Motor neuron (in vitro differentiated cells): ENCODE measurements around the gene PKM. TPM values are rescaled to one million over a fixed set of nuclear protein-coding genes. Genes with fewer than 3 reads are reported as not detected.

ENCODE experiments used
- ATAC-seq, 8 experiments: fragments of 200-7000 bp; cut with Tn5 transposase; replicated peaks in 6 of 8; 2 replicates each; pipeline ENCODE4 v1.8.0; 2021; ENCODE audit warnings: mild to moderate bottlenecking in 8 of 8, moderate library complexity in 8 of 8
- H3K27ac ChIP-seq, 2 donors: fragments of 250-450 bp; sonication (Bioruptor Pico); 2 replicates each; pipeline ENCODE4 v1.9.0; 2021; ENCODE audit warnings: antibody characterized with exemption in 2 of 2, mild to moderate bottlenecking in 2 of 2, moderate library complexity in 1 of 2
- H3K4me1 ChIP-seq, 2 donors: fragments of 250-450 bp; sonication (Bioruptor Pico); replicated peaks in 1 of 2; 2 replicates each; pipeline ENCODE4 v1.6.1; 2021; ENCODE audit warnings: antibody characterized with exemption in 2 of 2, mild to moderate bottlenecking in 2 of 2, moderate library complexity in 1 of 2
- H3K4me3 ChIP-seq, 5 donors: fragments of 250-450 bp; sonication (Bioruptor Pico); 2 replicates each; pipeline ENCODE4 v1.9.0; 2021; ENCODE audit warnings: antibody characterized with exemption in 5 of 5, mild to moderate bottlenecking in 5 of 5, moderate library complexity in 4 of 5
- WGBS, 10 experiments: fragments of 450-650 bp; shearing (Covaris generic); methylation state at CpG; one replicate each; pipeline ENCODE4 v1.0.0; 2022; 5-methylcytosine and 5-hydroxymethylcytosine counted together
- in situ Hi-C, 9 experiments: fragments of 400-800 bp; cut with MboI; loops; one replicate each; pipeline ENCODE4 v1.15.0; 2021; ENCODE audit warnings: low sequenced_read_pairs in 9 of 9, low pct_unique_long_range_greater_than_20kb in 2 of 9; ENCODE audit not compliant: unreplicated experiment in 9 of 9
- total RNA-seq, 8 experiments: library from RNA; unstranded; fragments of 300-600 nt; gene quantifications; 2 replicates each; pipeline versions ENCODE4 v1.2.3 to v1.2.4, GENCODE V29; 2022

PKM gene
- total RNA-seq, 8 experiments from 2014 or later: 522 to 1,171 (median 600) TPM

DNA sequence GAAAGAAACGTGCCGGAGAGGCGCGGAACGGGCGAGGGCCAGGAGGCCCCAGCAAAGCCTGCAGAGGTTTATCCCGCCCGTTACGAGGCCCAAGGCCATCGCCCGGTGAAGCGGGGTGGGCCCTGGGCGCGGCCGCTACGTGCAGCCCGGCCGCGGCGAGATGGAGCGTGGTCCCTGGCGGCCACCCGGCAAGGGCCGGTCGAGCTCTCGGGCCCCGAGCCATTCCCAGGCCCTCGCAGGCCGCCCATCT is 1.1 kb downstream of the PKM start:
- 0 to 2% (median 0%) methylated on average over 3 to 11 of the region's 29 CpGs; no CpG with 5 or more reads in 7 of the 10 experiments for WGBS, 10 experiments
- Histone ChIP-seq H3K4me1 (peaks cover 22 to 36% of the 10 kb centered on the region in 2 donors), H3K4me3 (peak overlapping the region; percentile 69 to 81 (median 73)), H3K27ac (peak overlapping the region; percentile 89 to 96)
- ATAC-seq: no peak
- in situ Hi-C loops: no loop called here

DNA sequence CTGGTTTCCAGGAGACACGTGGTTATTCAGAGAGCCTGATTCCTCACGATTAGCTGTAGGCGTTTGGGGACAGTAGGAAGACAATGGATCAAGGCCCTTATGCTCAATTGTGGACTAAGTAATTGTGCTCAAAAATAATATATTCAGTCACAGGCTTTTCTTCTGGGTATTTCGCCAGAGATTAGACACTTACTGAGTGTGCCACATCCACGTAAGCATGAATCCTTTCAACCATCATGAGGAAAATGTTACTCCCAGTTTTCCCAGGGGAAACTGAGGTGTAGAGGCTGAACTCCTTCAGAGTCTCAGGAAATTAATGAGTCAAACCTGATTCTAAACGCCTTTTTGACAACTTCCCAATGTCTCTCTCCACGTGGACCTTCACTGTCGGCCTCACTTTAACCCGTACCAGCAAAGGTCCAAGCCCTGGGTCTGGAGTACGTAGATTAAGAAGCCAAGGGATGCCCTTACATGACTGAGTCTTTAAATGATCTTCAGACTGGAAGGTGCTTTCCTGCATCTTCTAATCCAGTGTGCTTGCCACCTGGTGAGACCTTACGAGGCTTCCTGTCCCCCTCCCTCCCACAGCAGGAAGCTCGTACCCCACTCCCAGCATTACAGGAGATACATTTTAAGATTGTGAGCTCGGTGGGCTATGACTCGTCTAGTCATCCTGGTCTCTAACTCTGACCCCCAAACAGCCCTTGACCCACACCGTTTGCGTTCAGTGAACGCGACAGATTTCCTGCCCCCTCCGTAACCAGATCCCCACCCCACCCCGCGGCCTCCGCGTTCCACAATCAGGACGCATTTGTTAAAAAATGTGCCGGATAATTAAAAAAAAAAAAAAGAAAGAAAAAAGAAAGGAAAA is 1.7 kb downstream of the PKM start:
- peaks cover 22 to 38% of the 10 kb centered on the region in 2 donors for H3K4me1 ChIP-seq
- peak overlapping the region; percentile 89 to 96 for H3K27ac ChIP-seq
- 0 to 10% (median 5%) methylated on average over 2 to 11 of the region's 25 CpGs; no CpG with 5 or more reads in 1 of the 10 experiments for WGBS, 10 experiments
- no peak for ATAC-seq
- H3K4me3 ChIP-seq: peak overlapping the region; percentile 69 to 81 (median 73)
- in situ Hi-C loops: no loop called here

DNA sequence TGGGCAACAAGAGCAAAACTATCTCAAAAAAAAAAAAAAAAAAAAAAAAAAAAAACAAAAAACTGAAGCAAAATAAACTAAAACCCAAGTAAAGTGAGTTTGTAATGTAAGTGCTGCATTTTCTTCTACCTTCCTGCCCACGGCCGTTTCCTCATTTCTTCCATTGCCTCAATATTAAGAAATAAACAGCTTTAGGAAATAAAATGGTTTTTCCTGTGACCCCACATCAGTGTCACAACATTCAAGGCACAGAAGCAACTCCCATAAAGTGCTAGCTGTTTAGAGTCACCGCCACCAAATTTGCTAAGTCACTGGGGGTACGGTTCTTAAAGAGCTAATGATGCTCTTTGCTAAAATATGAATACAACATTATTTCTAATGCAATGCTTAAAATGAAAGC is 3.3 kb downstream of the PKM start:
- WGBS, 10 experiments: 8 to 80% (median 58%) methylated on average over 1 to 4 of the region's 4 CpGs
- in situ Hi-C loops: no loop called here
- no peak for ATAC-seq
- Histone ChIP-seq H3K4me1 (peaks cover 26 to 51% of the 10 kb centered on the region in 2 donors), H3K4me3 (peak overlapping the region; percentile 69 to 81 (median 73)), H3K27ac (peak overlapping the region; percentile 89 to 96)

DNA sequence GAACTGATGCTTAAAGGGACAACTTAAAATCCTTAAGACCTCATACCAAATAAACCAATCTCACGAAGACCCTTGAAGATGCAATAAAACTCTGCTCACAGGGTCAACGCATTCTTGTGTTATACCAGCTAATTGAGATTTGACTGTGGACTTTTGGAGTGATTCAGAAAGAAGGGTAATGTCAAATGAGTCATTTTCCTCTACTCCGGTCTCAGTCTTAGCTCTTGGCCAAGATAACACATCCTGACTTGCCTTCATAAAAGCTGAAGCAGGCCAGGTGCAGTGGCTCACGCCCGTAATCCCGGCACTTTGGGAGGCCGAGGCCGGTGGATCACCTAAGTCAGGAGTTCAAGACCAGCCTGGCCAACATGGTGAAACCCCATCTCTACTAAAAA is 3.8 kb downstream of the PKM start:
- Histone ChIP-seq H3K27ac (peak overlapping the region in 1 of 2 donors; percentile 30), H3K4me3 (peak overlapping the region in 3 of 5 donors; percentile 1 to 11 (median 4)), H3K4me1 (peaks cover 26 to 52% of the 10 kb centered on the region in 2 donors)
- in situ Hi-C loops: no loop called here
- 0 to 100% (median 52%) methylated on average over 1 to 4 of the region's 8 CpGs; no CpG with 5 or more reads in 3 of the 10 experiments for WGBS, 10 experiments
- no peak for ATAC-seq

DNA sequence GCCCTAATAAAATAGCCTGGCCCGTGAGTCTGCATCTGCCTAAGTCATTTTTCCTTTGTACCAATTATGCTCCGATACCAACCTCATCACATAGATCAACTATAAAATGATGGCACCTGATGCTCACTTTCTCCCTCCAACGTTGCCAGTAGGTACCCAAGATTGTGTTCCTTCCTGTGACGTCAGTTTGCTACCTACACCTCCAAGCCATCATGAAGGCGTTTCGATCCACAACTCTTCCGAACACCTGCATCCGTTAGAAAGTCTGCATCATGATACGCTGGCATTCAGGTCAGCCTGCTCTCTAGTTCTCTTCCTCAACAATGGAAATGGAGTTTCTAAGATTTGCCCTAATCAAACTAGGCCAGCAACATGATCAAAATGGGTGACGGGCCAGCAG is 7.7 kb downstream of the PKM start:
- Histone ChIP-seq H3K4me1 (peaks cover 29 to 53% of the 10 kb centered on the region in 2 donors), H3K27ac (no peak overlapping the region), H3K4me3 (no peak overlapping the region)
- 67 to 100% (median 94%) methylated on average over 1 to 9 of the region's 10 CpGs for WGBS, 10 experiments
- in situ Hi-C loops: no loop called here
- no peak for ATAC-seq

DNA sequence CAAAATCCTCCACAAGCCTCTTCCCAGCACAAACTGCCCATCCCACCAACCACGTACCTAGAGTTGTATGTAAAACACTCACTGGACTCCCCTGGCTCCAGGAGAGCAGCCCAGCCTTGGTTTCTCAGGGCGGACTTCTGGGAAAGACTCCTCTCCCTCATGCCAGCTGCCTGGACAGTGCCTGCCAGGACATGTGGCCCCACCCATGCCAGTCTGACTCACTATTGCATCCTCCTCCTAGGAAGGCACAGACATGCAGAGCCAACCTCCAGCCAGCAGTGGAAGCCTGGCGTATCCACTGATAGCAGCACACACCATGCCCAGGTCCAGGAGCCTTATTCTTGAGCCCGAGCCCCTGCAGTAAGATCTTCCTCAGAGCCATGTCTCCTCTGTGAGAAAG is 8.6 kb downstream of the PKM start:
- Histone ChIP-seq H3K4me3 (no peak overlapping the region), H3K27ac (no peak overlapping the region), H3K4me1 (peaks cover 28 to 49% of the 10 kb centered on the region in 2 donors)
- in situ Hi-C loops: no loop called here
- WGBS, 10 experiments: 0 to 100% (median 66%) methylated on average over 1 to 3 of the region's 4 CpGs; no CpG with 5 or more reads in 2 of the 10 experiments
- ATAC-seq: peak in 5 of 8 experiments; percentile 9 to 44 (median 21)

DNA sequence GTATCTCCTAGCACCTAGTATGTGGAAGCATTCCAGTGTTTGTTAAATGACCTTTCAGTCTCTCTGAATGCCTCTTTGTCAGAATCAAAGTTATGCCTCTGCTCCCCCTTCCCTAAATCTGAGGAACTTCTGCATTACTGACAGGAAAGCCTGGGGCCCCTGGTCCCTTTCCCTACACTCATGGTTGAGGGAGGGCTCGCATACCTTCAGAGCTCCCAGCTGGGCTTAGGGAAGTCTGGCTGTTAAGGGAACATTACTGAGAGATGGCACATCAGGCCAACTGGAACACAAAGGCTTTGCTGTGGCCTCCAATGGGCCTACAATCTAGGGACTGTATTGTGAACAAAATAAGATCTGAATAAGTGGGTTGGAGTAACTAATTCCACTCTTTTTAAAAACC is 10.3 kb downstream of the PKM start:
- no peak overlapping the region for H3K4me3 ChIP-seq
- WGBS, 10 experiments: 60 to 88% (median 86%) methylated on average over 1 of the region's 1 CpG; no CpG with 5 or more reads in 7 of the 10 experiments
- no peak overlapping the region for H3K27ac ChIP-seq
- peaks cover 11 to 33% of the 10 kb centered on the region in 2 donors for H3K4me1 ChIP-seq
- in situ Hi-C loops: no loop called here
- ATAC-seq: peak in 1 of 8 experiments; percentile 54

DNA sequence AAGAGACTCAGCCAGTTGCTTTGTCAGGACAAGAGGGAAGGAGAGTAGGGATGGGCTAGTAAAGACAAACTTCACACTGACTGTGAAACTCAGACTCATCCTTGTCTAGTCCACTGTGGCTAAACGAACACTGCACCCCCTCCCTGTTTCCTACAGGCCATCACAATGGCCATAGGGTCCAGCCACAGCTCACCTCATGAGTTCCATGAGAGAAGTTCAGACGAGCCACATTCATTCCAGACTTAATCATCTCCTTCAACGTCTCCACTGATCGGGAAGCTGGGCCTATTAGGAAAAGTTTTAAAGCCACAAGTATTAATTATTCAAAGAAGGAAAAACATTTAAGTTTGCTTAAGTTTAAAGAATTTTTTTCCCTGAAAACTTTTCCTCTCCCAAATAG is 13.8 kb downstream of the PKM start:
- no peak for ATAC-seq
- Histone ChIP-seq H3K27ac (no peak overlapping the region), H3K4me3 (no peak overlapping the region), H3K4me1 (peaks cover 5 to 12% of the 10 kb centered on the region in 2 donors)
- in situ Hi-C loops: no loop called here
- WGBS, 10 experiments: 36 to 100% (median 93%) methylated on average over 1 to 3 of the region's 4 CpGs; no CpG with 5 or more reads in 1 of the 10 experiments

DNA sequence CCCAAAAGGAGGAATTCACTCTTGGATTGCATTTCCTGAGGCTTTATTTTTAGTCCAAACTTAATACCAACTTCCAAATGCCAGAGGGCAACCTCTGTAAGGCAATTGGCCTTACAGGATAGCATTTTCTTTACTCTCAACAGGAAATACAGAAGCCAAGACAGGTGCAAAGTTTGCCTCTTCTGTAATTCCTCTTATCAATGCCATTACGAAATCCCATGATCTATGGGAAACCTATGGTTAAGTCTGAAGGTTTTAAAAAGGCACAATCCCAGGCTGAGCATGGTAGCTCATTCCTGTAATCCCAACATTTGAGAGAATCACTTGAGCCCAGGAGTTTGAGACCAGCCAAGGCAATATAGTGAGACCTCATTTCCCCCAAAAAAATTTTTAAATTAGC is 14.9 kb downstream of the PKM start:
- WGBS, 10 experiments: 83 to 100% (median 100%) methylated on average over 1 of the region's 1 CpG; no CpG with 5 or more reads in 2 of the 10 experiments
- in situ Hi-C loops: no loop called here

DNA sequence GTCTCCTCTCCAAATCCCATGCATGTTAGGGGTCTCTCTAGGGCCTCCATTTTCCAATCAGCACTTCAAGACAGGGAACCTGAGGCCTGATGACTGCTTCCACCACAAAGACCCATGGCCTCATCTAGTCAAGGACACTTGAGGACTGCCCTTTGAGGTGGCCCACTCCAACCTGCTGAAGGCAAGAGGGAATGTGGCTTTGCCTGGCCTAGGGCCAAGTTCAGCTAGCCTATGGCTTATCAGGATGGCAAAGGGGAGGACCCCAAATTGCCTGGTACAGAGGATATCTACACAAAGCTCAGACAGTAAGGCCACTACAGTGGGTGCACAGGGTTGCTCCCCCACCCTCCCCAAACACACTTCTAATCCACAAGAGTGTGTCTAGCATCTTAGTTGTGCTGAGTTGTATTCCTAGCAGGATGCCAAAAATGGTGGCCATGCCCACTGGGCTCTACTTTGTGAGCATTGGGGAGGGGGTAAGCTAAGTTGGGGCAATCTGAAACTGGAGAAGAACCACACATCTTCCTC is 23.4 kb downstream of the PKM start:
- Histone ChIP-seq H3K27ac (no peak overlapping the region), H3K4me3 (no peak overlapping the region), H3K4me1 (no peaks in the 10 kb centered on the region)
- in situ Hi-C loops: no loop called here
- no peak for ATAC-seq

More for the DNA sequence above, 14.9 kb downstream of the PKM start:
- Histone ChIP-seq H3K4me3 (no peak overlapping the region), H3K4me1 (peaks cover 2 to 7% of the 10 kb centered on the region in 2 donors), H3K27ac (no peak overlapping the region)
- no peak for ATAC-seq

DNA sequence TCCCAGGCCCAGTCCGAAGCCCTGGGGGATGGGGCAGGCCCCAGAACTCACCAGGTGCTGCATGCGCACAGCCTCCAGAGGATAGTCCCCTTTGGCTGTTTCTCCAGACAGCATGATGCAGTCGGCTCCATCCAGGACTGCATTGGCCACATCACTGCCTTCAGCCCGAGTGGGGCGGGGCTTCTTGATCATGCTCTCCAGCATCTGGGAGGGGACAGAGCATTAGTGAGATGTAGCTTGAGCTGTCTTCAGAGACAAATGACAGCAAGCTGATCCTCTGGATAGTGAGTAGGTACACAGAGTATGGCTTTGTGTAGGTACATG is 24.4 kb downstream of the PKM start:
- Histone ChIP-seq H3K4me1 (no peaks in the 10 kb centered on the region), H3K4me3 (no peak overlapping the region), H3K27ac (no peak overlapping the region)
- peak in 1 of 8 experiments; percentile 8 for ATAC-seq
- WGBS, 10 experiments: 14 to 100% methylated on average over 1 of the region's 5 CpGs; no CpG with 5 or more reads in 8 of the 10 experiments
- in situ Hi-C loops: no loop called here

DNA sequence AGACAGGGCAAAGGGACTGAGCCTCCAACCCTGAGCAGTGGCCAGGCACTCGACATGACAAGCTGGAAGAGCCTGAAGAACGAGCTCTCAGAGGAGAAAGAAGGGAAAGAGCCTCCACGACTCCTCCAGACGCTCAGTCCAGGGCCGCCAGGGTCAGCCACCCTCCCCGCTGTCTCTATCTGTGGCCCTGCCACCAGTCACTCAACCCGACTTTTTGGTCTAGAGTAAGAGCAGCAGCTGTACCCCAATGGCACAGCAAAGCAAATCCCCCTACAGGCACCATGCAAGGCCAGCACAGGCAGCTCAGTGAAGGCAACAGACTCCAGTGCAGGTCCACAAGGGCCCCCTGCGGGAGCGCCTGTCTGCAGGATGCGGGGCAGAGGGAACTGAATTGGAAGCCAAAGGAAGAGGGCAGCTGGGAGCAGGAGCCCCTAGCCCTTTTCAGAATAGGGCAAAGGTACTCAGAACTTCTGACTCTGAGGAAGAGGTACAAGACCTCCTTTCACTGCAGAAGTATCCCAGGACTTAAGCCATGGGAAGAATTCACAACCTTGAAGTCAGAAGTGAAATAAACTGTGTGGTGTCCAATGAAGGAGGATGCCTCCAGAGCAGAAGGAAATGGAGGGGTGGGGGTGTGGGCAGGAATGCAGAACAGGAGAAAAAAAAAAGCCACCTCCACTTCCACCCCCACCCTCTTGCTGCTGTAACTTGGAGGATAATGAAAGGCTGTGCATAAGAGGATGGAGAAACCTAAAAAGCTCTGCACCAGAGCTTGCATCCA is 24.9 kb downstream of the PKM start:
- Histone ChIP-seq H3K4me3 (no peak overlapping the region), H3K4me1 (no peaks in the 10 kb centered on the region), H3K27ac (no peak overlapping the region)
- WGBS, 10 experiments: 83 to 100% (median 96%) methylated on average over 1 to 4 of the region's 10 CpGs; no CpG with 5 or more reads in 4 of the 10 experiments
- ATAC-seq: no peak
- in situ Hi-C loops: no loop called here

DNA sequence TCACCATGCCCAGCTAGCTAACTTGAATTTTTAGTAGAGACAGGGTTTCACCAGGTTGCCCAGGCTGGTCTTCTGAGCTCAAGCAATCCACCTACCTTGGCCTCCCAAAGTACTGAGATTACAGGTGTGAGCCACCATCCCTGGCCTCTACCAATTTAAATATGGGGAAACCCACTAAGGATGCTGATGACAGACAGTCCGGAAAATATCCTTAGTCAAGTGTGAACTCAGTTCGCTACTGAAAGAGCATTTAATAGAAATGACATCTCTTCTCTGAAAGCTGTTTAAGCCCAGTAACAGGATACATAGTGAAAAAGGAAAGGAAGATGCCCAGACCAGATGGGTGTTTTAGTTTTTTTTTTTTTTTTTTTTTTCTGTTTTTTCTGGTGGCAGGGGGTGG is 25.7 kb downstream of the PKM start:
- in situ Hi-C loops: no loop called here
- Histone ChIP-seq H3K27ac (no peak overlapping the region), H3K4me1 (no peaks in the 10 kb centered on the region), H3K4me3 (no peak overlapping the region)
- ATAC-seq: no peak
- 94 to 100% (median 100%) methylated on average over 1 to 2 of the region's 2 CpGs; no CpG with 5 or more reads in 7 of the 10 experiments for WGBS, 10 experiments
